ENCODE measurements around the gene GARNL3. TPM values are rescaled to one million over a fixed set of nuclear protein-coding genes. Genes with fewer than 3 reads are reported as not detected.
A peak's percentile ranks its signal among the peaks of the same experiment; 100 is the strongest.

The GARNL3 gene, protein sequence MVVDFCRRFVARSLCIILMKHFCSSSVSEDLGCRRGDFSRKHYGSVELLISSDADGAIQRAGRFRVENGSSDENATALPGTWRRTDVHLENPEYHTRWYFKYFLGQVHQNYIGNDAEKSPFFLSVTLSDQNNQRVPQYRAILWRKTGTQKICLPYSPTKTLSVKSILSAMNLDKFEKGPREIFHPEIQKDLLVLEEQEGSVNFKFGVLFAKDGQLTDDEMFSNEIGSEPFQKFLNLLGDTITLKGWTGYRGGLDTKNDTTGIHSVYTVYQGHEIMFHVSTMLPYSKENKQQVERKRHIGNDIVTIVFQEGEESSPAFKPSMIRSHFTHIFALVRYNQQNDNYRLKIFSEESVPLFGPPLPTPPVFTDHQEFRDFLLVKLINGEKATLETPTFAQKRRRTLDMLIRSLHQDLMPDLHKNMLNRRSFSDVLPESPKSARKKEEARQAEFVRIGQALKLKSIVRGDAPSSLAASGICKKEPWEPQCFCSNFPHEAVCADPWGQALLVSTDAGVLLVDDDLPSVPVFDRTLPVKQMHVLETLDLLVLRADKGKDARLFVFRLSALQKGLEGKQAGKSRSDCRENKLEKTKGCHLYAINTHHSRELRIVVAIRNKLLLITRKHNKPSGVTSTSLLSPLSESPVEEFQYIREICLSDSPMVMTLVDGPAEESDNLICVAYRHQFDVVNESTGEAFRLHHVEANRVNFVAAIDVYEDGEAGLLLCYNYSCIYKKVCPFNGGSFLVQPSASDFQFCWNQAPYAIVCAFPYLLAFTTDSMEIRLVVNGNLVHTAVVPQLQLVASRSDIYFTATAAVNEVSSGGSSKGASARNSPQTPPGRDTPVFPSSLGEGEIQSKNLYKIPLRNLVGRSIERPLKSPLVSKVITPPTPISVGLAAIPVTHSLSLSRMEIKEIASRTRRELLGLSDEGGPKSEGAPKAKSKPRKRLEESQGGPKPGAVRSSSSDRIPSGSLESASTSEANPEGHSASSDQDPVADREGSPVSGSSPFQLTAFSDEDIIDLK
- polyA plus RNA-seq (ENCODE audit: insufficient read length in 12 of 12): 10 to 100 TPM in 11 of 12 donors, not detected in 1; 15.1 to 44.8 (median 19.7) TPM
- long read RNA-seq, donor 1: 0 reads
- long read RNA-seq, donor 2, partial matches to known transcripts: 9,683 of 10,017 reads
- long read RNA-seq, donor 2, other reads (novel, unspliced or antisense): 333 of 10,017 reads
- long read RNA-seq, donor 3: 0 reads
- long read RNA-seq, donor 4: 0 reads
- long read RNA-seq, donor 5: 0 reads
- long read RNA-seq, donor 6, partial matches to known transcripts: 0 of 1 reads
- long read RNA-seq, donor 6, other reads (novel, unspliced or antisense): 0 of 1 reads
- long read RNA-seq, donor 7, full-length matches to known transcripts: 2 of 2 reads
- long read RNA-seq, donor 7, partial matches to known transcripts: 0 of 2 reads
- long read RNA-seq, donor 7, other reads (novel, unspliced or antisense): 0 of 2 reads
- long read RNA-seq, donor 8, partial matches to known transcripts: 12,651 of 13,149 reads
- long read RNA-seq, donor 8, other reads (novel, unspliced or antisense): 498 of 13,149 reads
- long read RNA-seq, donor 9: 0 reads
- long read RNA-seq, donor 10, full-length matches to known transcripts: 1 of 1 reads
- long read RNA-seq, donor 10, partial matches to known transcripts: 0 of 1 reads
- long read RNA-seq, donor 10, other reads (novel, unspliced or antisense): 0 of 1 reads
- long read RNA-seq, donor 11: 0 reads

DNA sequence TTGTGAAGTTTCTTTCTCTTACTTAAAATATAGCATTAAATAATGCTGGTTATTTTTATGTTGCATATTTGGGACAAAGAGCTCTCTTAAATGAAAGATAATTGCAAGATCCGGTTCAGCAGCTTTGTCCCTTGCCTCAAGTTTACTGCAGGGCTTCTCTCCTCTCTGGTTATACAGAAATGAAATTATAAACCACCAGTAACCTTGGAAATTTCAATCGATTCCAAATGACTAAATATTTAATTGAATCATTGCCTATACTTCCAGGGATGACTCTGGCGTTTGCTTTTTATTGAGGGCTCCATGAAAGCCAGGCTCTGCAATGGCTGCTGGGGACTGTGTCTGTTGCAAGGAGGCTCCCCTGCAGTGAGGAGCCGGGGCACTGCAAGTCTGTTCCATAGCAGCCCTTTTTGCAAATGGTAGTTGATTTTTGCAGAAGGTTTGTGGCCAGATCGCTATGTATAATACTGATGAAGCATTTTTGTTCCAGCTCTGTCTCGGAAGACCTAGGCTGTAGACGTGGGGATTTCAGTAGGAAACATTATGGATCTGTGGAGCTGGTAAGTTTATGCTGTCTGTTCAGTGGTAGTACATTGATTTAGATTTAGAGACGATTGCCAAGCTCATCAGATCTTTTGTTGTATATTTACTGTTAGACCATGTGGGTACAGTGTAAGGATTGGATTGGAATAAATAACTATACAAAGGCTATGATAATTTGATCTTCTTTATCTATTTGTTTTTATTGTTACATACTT, at the start of gene GARNL3:
Gene GARNL3, plus strand, starts transcription at position 313 of the 758 bp plus-strand sequence. Its CDS starts 104 bp downstream, at position 417.
- no peak for DNase-seq

DNA sequence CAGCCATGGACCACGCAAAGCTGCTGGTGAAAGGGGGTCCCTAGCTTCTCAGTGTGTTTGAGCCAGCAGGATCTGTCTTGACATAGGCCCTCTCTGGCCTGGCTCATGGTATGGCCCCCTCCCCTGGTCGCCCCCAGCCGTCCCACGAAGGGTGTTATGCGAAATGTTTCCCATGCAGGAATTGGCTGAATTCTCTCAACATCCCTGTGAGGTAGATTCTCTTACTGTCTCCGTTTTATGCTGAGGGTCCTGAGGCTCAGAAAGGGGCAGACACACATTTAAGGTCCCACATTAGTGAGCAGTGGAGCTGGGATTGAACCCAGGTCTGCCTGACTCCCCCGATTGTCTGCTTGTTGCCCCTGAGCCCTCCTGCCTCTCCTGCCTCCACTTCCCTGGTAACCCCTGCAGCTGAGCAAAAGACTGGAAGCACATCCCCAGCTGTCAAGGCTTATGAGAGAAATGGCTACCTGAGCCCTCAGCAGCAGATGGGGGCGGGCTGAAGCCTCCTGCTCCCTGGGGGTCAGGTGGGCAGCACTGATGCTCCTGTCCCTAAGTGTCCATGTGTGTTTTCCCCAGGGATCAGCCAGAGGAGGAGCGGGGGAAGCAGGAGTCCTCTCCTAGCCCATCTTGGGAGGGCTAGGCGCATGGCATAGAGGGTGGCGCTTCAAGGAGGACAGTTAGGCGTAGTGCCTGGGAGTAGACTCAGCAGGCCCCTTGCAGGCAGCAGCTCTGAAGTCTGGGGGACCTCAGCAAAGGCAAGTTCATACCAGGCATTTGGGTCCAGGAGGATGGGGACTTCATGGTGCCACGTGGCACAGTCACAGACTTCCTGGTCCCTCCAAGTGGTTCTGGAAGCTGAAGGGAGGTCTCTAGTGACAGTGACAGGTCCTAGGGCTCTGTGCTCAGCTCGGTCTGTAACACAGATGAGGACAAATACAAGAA, 49.0 kb upstream of the GARNL3 start:
- no peak for DNase-seq

DNA sequence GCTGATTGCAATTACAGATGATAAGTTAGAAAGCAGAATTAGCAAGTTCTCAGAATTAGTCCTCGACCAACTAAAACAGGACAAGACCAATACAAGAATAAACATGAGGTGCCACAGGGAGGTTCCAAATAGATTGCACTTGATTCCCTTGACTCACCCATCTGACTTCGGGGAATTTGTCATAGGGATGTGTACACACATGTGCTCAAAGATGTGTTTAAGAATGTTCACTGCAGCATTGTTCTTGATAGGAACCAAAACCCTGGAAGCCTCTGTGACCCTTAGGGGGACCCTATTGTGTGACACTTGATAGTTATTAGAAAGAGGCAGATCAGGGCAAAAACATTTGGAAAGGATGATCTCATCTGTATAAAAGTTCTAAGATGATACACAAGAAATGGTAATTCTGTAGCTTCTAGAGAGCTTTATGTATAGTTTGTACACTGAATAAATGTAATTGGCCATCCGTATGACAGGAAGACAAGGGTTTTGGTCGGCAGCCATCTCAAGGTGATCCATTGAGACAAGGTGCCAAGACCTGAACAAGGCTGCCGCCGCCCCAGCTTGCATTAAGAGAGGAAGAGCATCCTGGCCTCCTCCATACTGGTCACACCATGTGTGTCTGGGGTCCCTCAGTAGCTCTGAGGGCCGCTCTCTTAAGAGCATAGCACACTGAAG, 48.2 kb upstream of the GARNL3 start:
- DNase-seq: no peak

DNA sequence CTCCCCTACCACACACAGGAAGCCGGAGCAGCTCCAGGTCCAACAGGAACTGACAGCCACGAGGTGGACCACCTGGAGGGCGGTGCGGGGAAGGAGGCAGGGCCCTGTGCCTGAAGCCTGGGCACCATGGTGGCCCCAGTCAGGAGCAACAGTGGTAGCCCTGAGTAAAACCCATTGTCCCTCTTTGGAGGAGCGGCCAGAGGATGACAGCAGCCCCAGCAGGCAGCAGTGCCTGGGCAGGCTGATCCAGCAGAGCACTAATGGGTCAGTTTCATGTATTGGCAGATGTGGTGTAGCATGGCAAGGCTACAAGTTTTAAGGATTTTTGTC, 47.7 kb upstream of the GARNL3 start:
- DNase-seq: no peak

DNA sequence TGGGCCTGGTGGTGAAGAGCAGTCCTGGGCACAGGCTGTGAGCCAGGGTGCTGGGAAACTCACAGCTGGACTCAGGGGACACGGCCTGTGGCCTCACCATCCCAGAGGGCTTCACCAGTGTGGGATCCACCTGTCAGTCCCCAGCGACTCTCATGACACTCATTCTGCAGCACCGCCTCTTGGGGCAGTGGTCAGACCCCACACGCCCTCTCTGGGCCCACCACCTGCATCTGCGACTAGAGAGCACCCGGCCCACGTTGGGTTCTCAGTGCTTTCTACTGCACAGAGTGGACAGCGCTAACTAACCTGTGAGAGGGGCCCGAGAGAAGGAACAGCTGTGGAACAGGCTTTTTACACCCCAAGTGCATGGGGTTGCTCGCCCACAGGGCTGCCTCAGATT, 45.8 kb upstream of the GARNL3 start:
- no peak for DNase-seq

DNA sequence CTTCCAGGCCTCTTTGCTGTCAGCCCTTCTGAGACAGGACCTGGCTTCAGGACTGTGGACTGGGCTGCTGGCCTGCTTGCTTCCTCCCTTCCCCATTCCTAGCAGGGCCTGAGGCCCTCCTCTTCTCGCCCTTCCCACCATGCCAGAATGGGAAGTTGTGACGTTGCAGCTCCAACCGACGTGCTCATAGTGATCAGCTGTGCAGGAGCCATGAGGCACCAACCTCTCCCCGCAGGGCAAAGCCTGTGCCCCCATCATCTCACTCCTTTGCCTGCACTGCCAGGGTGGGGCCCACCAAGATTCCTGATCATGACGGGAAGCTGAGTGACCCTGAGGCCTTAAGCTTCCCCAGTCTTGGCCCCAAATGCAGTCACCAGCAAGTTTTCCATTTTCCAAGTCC, 45.1 kb upstream of the GARNL3 start:
- DNase-seq: no peak

DNA sequence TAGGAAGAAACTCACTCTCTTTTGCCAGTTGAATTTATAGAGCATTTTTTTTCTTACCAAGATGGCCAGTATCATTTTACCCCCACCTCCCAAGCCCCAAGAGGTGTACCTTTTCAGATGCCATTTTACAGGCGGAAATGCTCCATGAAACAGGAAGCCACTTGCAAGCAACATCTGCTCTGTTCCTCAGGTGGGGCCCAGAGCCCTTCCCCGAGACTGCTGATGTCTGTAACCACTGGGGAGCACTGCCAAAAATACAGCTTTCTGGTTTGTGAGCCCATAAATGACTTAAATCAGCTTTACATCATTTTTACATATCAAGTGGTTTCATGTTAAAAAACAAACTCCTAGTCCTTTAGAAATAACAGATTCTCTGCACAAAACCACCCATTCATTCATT, 42.9 kb upstream of the GARNL3 start:
- no peak for DNase-seq

DNA sequence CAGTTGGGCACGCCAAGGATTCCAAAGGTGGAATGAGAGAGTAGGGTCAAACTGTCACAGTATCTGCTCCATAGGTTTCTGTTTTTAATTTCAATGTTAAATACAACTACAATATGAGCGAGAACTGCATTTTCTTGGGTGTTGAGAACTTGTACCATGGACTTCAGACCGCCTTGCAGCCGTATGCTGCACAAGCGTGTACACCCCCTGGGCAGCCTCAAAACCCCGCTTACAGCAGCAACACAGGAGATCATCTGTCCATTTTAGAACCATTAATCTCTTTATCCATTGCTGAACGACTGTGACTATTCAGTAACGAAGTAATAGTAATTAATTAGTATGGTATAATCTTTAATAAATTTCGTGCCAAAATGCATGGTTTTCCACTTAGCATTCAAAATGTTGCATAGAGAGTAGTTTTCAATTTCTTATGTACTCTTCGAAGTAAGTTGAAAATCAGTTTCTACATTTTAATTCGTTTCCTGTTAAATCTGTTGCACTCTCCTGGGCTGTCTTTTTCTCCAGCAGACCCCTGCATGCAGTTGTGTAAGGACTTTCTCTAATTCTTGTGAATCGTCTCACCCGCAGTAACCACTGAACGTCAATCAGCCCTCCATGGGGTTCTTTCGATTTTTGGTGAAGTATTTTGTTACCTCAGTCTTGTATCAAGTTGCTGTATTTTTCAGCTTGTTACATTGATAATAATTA, 42.0 kb upstream of the GARNL3 start:
- DNase-seq: no peak

DNA sequence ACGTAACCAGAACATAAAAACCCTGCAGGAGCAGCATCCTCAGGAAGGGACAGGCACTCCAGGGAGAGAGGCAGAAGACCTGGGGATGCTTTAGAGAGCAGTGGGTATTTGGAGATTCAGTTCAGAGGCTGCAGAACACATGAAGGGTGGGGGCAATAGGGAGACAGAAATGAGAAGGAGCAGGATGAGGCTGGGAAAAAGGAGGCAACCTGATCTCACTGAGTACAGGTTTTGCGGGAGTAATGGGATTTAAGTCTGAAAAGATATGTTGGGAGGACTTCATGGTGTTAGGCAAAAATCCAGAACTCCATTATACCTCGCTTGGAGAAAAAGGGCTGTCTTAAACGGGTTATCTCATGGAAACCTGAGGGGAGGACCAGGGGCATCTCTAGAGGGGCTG, 41.3 kb upstream of the GARNL3 start:
- DNase-seq: no peak

DNA sequence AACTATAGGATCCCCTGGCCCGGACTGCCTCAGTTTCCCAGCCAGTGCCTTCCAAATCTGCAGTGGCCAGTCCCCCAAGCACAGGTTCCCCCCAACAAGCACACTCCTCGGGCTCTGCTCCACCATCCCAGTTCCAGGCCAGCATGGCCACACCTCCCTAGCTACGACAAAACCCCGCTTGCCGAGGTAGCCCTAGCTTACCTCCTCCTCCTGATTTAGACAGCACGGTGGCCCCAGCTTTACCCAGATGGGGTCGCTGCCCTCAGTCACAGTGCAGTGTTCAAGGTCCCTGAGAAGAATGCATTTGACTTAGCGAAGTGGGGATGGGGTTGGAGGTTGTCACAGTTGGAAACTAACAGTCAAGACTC, 40.8 kb upstream of the GARNL3 start:
- no peak for DNase-seq

DNA sequence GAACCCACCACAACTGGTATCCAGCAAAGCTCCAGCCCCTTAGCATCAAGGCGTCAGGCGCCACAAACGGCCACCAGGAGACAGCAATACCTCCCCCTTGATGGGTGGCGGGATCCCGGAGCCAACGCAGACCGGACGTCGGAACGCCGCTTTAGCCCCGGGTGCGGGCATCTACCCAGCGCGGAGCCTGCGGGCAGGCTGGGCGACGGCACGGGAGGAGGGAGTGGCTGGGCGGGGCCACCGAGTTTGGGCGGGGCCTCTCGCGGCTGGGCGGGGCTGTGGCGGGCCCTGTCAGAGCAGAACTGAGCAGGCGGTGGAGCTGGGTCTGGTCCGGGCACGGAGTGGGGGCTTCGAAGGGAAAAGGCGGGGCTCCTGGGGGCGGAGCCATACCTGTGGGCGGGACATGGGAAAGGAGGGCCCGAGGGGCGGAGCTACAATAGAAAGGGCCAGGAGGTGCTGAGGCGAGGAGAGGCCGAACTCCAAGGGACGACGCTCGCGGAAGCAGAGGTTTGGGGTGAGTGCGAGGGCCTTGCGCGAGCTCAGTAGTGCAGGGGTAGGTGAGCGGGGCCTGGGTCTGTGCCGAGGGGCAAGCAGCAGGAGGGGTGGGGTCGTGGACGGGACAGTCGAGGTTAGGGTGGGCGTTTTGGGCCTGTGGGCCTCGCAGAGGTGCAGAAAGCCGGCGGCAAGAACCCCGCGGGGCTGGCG, 40.2 kb upstream of the GARNL3 start:
- DNase-seq: peak; percentile 82

DNA sequence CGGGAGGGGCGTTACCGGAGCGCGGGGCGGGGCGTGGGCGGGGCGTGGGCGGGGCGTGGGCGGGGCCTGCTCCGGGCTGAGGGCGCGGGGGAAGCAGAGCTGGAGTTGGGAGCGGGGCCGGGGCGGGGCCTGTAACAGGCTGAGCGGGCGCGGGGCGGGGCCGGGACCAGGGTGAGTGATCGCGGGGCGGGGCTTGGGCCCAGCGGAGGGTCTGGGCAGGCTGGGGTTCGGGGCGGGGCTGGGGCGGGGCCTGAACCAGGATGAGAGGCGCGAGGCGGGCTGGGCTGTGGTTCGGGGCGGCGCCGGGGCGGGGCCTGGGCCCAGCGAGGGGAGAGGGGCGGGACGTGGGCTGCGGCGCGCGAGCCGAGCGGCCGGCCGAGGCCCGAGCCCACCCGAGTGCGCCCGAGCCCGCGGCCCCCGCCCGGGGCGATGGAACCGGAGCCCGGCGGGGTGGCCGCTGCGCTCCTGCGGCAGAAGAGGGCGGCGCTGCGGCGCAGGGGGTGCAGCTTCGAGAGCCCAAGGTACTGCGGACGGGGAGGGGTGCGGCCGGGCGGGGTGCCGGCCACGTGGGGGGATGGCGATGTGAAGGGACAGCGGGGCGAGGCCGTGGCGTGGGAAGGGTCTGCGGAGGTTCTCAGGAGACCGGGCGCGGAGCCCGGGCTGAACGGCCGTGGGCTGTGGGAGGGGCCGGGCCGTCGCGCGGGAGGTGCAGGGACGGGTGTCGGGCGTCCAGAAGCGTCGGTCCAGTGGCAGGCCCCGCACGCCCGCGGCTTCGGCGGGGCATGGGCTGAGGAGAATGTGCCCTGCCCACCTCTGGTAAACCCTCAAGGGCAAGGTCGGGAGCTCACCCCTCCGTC, 39.5 kb upstream of the GARNL3 start:
- DNase-seq: peak; percentile 93

DNA sequence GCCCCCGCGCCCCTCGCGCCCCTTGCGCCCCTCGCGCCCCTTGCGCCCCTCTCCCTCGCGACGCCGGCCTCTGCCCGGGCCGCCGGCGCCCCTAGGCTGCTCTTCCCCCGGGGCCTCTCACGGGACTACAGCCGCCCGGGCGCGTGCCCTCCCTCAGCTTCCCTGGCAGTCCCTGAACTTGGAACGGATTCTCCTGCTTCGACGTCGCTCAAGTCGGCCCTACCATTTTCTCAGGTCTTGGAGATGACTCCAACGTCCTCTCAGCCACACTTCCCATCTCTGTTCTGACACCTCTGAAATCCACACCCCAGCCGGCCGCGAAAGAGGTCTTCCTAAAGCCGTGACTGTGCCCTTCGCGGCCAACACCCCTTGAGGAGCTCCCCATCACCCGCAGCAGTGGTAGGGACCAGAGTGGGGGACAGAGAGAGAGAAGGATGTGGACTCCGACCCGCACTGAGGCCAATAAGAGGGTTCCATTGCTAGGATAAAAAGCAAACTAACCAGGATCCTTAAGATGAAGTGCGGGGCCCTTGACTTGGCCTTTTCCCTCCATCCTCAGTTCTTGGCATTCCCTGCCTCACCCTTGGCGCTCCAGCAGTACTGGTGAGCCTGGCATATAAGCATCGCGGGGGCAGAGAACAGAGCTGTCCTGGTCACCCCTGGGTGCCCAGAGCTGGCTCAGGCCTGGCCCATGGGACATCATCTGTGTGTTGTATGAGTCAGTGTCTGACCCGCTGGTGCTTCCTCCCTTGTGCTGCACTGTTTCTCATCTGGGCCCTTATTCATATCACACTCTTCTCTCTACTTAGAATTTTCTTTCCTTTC, 38.6 kb upstream of the GARNL3 start:
- no peak for DNase-seq

DNA sequence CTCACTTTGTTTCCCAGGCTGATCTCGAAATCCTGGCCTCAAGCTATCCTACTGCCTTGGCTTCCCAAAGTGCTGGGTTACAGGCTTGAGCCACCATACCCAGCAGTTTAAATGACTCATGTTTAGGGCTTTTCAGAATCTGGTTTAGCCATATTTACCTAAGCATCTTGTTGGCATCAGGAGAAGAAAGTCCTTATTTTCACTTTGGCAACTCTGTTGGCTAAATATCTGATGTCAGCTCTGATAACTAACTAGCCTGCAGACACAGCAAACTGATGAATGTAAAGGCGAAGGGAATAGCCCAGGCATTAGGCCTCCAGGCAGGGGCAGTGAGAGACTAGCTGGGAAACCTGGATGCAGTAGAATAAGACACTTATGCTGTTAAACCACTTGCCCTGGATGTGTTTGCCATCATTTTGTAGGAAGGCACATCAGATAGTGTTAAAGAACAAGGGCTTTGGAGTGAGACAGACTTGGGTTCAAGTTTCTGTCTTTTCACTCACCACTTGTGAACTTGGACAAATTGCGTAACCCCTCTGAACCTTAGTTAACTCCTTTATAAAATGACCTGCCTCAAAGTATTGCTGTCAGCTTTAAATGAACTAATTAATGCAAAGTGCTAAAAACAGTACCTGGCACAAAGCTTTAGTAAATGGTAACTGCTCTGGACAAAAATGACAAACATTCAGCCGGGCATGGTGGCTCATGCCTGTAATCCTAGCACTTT, 34.7 kb upstream of the GARNL3 start:
- no peak for DNase-seq

DNA sequence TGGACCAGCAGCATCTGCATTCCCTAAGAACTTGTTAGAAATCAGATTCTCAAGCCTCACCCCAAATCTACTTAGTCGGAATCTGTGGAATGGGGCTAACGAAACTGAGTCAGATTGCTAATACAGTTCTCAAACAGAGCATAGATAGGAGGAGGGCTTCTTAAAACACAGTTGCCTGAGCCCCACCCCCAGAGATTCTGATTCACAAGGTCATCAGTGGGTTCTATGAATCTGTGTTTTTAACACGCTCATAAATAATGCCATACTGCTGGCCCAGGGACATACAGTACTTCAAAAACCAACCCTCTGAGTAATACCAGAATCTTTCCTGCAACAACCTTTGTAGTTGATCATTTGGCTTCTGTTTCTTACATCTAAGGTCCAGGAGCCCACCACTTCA, 32.9 kb upstream of the GARNL3 start:
- no peak for DNase-seq
